ENCODE data around the gene TPRA1. TPM values are rescaled to one million over a fixed set of nuclear protein-coding genes. Genes with fewer than 3 reads are reported as not detected.

TPRA1 gene
- total and polyA plus RNA-seq, 9 of the 15 experiments (the other 6 are each of a cell fraction or from before 2014, with no cell fraction given), result 0.66 to 21.5 (median 11.1) TPM

DNA sequence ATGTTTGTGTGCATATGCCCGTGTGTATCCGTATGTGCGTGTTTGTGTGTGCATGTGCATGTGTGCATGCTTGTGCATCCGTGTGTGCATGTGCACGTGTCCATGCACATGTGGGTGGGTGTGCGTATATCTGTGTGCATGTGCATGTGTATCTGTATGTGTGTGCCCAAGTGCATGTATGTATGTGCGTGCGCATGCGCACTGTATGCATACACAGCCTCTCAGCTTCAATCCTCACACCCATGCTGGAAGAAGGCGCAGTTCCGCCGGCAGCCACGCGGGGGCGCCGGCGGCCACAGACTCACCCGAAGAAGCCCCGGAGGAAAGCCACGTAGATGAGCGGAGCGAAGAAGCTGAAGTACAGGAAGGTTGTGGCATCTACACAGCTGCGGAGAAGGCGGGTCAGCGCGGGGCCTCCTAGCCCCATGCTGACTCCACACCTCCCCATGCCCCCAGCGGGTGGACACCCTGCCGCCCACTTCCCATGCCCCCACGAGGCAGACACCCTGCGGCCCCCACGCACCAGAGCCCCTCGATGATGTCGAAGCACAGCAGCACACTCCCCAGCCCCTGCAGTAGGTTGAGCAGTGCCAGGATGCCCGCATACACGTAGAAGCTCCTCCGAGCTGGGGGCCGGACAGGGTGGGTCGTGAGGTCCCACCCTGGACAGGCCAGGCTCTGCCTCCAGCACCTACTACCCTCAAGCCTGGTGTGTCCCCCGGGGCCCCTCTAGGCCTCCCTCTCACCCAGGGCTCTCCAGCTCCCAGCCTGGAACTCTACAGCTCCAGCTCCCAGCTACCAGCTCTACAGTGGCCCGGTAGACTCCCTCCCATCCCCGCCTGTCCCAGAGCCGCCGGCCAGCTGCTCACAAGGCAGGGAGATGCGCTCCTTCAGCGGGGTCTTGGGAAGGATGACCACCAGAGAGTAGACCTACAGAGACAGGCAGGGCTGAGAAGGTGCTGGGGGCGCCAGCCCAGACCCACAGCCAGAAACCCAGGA lies 15.4 kb downstream of the TPRA1 start (continued):
- TF ChIP-seq FOXK1 (CRISPR knock-in tag; IDR thresholded peaks at IDR 0.05; ENCODE audit: borderline replicate concordance) (no peak), POU5F1 (IDR thresholded peaks at IDR 0.05; ENCODE audit: borderline replicate concordance, low read depth, low read length, partially characterized antibody) (no peak), CHCHD3 (CRISPR knock-in tag; IDR thresholded peaks at IDR 0.05) (no peak), STAG1 (CRISPR knock-in tag; IDR thresholded peaks at IDR 0.05; ENCODE audit: borderline replicate concordance) (peak; percentile 52; the same call in 1 of the 2 replicates), ZBTB17 (CRISPR knock-in tag; IDR thresholded peaks at IDR 0.05) (no peak), HDGF (IDR thresholded peaks at IDR 0.05) (0 out of 2 replicates have a peak, but pooled peaks have one; percentile 68), ZNF766 (CRISPR knock-in tag; conservative IDR thresholded peaks at IDR 0.05) (no peak), FOXK2 (conservative IDR thresholded peaks at IDR 0.05 in 1 of 2, IDR thresholded peaks at IDR 0.05 in 1 of 2; ENCODE audit: low read depth in 2 of 2) (peak in 1 of 2 experiments; percentile 48; a peak in 1 of 4 replicates), SPI1 (IDR thresholded peaks at IDR 0.05; ENCODE audit: borderline replicate concordance, low read depth, low read length) (no peak), ASH1L (IDR thresholded peaks at IDR 0.05; ENCODE audit: borderline replicate concordance, low read depth, partially characterized antibody) (no peak), KLF16 (IDR thresholded peaks at IDR 0.05) (0 out of 2 replicates have a peak, but pooled peaks have one; percentile 14), CREB1 (IDR thresholded peaks at IDR 0.05) (no peak; the same call in 1 of the 2 replicates), CREB1 (CRISPR knock-in tag; IDR thresholded peaks at IDR 0.05) (0 out of 2 replicates have a peak, but pooled peaks have one; percentile 25), KDM4B (IDR thresholded peaks at IDR 0.05; ENCODE audit: borderline replicate concordance in 2 of 2, low read depth in 1 of 2) (no peak), MEIS2 (IDR thresholded peaks at IDR 0.05; ENCODE audit: partially characterized antibody) (peak; percentile 82), ZNF212 (CRISPR knock-in tag; IDR thresholded peaks at IDR 0.05) (no peak), FOXJ2 (tag; IDR thresholded peaks at IDR 0.05) (no peak), KLF6 (CRISPR knock-in tag; IDR thresholded peaks at IDR 0.05; ENCODE audit: borderline replicate concordance) (no peak), ZSCAN29 (IDR thresholded peaks at IDR 0.05) (no peak), ZNF311 (CRISPR knock-in tag; IDR thresholded peaks at IDR 0.05) (no peak), DACH1 (IDR thresholded peaks at IDR 0.05; ENCODE audit: partially characterized antibody) (no peak), NCOA4 (IDR thresholded peaks at IDR 0.05; ENCODE audit: partially characterized antibody) (no peak), SAP30 (IDR thresholded peaks at IDR 0.05; ENCODE audit: borderline replicate concordance, insufficient read depth, low read depth, low read length, poor library complexity, severe bottlenecking) (no peak), DNMT1 (IDR thresholded peaks at IDR 0.05) (no peak)
- TF ChIP-seq, protein P1, sequence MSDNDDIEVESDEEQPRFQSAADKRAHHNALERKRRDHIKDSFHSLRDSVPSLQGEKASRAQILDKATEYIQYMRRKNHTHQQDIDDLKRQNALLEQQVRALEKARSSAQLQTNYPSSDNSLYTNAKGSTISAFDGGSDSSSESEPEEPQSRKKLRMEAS (CRISPR knock-in tag; IDR thresholded peaks at IDR 0.05), result peak; percentile 78
- TF ChIP-seq, protein P2, sequence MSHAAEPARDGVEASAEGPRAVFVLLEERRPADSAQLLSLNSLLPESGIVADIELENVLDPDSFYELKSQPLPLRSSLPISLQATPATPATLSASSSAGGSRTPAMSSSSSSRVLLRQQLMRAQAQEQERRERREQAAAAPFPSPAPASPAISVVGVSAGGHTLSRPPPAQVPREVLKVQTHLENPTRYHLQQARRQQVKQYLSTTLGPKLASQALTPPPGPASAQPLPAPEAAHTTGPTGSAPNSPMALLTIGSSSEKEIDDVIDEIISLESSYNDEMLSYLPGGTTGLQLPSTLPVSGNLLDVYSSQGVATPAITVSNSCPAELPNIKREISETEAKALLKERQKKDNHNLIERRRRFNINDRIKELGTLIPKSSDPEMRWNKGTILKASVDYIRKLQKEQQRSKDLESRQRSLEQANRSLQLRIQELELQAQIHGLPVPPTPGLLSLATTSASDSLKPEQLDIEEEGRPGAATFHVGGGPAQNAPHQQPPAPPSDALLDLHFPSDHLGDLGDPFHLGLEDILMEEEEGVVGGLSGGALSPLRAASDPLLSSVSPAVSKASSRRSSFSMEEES (CRISPR knock-in tag; IDR thresholded peaks at IDR 0.05), result no peak
